ENCODE results near the gene FOXN3.

Gene FOXN3

DNA sequence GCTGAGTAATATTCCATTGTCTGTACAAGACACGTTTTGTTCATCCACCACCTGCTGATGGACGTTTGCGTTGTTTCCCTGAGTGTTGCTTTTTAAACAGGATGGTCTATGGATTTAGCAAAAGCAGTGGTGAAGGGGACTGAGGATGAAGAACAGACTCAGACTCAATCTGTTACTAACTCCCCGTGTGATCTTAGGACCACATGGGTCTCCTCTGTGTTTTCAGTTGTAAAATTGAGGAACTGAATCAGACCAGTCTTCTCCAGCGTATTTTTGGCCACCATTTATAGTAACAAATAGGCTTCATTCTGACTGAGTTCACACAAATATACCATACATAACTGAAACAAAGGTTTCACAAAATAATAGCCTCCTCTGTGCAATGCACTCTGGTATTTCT is 85.6 kb downstream of the FOXN3 start:
- DNase-seq (ENCODE audit: low spot score): no peak

DNA sequence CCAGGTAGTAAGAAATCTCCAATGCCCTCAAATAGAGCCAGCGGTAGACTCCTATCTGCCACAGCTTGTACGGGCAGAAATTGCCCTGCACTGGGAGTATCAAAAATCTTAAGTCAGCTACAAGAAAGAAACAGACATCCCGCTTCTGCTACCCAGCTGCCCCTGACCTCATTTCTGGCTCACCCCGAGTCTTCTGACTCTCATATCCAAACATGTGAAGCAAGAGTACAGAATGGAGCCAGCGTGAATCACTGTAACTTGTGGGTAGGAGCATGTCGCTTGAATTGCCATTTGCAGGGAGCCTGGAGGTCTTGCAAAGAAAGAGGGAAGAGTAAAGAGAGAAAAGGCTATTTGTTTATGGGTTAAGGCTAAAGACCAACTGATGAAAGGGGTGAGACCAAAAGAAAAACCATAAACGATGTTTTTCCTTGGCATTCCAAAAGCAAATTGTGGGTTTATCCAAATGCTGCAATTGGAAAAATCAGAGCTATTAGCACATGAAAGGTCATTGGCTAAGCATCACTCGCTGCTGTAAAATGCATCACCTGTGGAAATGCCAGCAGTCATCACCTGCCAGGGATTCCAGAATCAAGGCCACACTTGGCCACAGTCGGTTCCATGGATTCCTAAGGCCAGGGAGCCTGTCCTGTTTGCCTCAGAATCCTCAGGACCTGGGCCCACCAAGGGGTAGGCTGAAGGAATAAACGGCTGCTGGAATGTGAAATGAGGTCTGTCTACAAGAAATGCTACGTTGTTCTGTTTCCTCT is 86.6 kb downstream of the FOXN3 start:
- no peak for DNase-seq (ENCODE audit: low spot score)

DNA sequence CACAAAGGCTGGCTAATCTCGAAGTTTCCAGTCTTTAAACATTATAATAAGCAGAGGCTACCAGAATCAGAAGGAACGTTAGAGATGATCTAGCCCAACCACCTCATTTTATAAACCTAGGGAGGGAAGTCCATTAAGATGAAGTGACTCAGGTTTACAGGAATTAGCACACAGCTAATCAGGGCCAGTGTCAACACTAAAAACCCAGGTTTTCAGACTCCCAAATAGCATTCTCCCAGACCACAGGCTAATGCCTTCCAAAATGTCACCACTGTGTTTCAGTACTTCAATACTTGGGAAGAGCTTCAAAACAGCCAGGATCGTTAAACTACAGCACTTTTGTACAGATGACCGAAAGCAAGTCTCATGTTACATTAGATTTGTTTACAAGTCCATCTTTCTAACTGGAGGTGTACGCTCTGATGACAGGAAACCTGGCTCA is 89.2 kb downstream of the FOXN3 start:
- DNase-seq (ENCODE audit: low spot score): no peak

GRCh38 chr14:89325959-89326358 is 91.1 kb downstream of the FOXN3 start:
- DNase-seq (ENCODE audit: low spot score): no peak

DNA sequence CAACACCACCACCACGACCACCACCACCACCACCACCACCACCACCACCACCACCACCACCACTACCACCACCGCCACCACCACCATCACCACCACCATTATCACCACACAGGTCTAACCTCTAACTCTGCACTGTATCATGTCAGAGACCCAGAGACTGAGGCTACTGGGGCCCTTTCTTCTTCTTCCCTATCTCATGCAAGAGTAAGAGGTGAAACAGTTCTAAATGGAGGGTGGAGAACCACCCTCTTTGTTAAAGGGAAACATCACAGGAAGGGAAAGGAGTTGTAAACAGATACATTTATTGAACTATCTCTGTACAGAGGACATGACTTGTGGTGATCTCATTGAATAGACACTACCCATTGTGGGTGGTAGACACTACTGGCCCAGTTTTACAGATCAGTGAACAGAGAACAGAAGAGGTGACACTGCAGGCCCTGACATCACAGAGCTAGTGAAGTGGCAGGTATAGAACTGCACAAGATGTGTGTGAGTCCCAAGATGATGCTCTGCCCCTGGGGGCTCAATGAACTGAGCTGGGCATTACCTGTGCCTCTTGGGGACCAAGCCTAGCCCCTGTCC is 91.6 kb downstream of the FOXN3 start:
- DNase-seq (ENCODE audit: low spot score): no peak

DNA sequence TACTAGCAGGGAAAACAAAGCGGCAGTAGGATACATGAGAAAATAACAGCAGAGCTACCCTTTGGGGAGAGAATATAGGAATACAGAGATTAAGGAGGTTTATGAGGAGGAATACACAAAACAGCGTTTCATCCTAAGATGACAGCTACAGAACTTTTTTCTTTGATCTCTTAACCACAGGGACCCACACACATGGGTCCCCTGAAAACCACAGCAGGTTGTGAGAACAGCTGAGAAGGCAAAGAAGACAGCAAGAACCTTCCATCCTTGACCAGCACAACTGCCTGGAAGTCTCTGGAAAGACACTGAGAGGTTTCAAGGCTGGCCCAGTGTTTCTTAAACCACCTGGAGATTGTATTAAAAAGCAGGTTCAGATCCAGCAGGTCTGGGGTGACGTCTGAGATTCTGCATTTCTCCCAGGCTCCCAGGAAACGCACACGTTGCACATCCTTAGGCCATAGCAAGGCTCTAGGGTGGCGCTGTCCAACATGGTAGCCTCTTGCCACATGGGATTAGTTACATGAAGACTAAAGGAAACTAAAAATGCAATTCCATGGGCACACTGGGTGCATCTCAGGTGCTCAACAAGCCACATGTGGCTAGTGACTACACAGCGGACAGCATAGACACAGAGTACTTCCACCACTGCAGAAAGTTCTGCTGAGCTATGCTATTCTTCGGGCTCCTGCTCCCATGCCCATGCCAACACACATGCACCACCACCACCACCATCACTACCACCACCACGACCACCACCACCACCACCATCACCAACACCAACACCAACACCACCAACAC is 92.3 kb downstream of the FOXN3 start:
- no peak for DNase-seq (ENCODE audit: low spot score)

- no peak for DNase-seq (ENCODE audit: low spot score)
These were observed 96.5 kb downstream of the FOXN3 start for GRCh38 chr14:89320381-89321000.

DNA sequence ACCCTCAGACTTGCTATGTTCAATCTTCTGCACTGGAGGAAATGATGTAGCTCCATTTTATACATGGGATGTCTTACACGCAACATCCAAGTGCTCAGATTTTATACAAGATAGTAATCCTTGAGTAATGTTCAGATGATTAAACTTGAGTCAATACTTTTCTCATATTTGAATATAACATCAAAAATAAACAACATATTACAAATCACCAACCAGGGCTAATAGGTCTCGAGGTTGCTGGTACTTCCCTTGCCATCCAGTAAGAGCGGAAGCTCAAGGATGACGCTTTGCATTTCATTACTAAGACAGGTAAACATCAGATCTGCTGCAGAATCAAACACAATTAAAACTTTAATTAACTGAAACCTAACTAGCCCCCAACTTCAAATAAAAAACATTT is 97.3 kb downstream of the FOXN3 start:
- DNase-seq (ENCODE audit: low spot score): no peak

GRCh38 chr14:89317051-89317691 is 99.9 kb downstream of the FOXN3 start:
- DNase-seq (ENCODE audit: low spot score): no peak

DNA sequence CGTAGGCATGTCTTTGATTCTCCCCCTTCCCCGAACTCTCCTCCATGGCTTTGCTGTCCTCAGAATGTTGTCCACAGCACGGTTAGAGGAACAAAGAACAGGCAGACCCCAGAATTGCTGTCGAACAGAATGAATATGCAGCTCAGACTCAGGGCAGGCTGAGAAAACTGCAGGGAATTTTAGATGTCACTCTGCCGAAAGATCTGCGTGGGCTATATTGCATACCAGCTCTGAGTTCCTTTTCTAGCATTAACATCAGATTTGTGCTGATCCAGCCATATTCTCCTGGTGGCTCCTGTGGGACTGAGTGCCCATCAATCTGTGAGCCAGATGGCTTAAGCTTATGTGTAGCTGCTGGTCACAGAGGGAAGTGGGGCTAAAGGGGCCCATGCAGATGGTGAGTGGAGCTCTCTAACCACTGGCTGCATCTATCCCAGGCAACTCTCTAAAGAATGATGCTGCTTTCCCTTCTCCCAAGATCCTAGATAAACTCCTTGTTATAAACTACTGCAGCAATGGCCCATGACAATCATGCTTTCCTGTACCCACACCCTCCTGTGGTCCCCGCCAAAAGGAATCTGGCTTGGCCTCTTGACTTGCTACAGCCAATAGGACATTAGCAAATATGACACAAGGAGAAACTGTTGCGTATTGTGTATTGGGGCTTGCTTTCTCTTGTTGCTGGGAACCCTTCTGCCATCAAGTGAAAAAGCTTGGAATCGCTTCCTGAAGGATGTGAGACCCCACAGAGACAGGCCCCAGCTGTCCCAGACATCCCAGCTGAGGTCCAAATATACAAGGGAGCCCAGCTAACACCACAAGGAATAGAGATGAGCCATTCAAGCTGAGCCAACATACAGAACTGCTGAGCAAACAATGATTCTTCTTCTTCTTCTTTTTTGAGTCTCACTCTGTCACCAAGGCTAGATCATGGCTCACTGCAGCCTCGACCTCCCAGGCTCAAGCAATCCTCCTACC is 101.3 kb downstream of the FOXN3 start:
- DNase-seq (ENCODE audit: low spot score): no peak

GRCh38 chr14:89314274-89314673 is 102.8 kb downstream of the FOXN3 start:
- no peak for DNase-seq (ENCODE audit: low spot score)

GRCh38 chr14:89312932-89313331 is 104.1 kb downstream of the FOXN3 start:
- DNase-seq (ENCODE audit: low spot score): no peak

DNA sequence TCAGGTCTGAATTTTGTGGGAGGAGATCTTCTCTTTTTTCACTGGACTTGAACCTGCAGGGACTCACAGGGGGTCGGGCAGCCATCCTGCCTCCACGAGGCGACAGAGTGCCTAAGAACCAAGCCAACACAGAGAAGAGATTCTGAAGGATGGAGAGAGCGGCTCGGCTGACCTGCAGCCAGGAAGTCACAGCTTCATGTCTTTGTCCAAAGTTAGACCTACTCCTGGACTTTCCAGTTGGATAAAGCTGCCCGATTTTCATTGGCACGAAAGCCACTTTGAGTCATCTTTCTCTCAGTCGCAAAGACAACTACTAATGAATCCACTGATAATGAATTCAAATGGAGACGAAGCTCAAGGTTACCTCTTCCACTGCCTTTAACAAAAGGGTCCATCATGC is 106.8 kb downstream of the FOXN3 start:
- no peak for DNase-seq (ENCODE audit: low spot score)

DNA sequence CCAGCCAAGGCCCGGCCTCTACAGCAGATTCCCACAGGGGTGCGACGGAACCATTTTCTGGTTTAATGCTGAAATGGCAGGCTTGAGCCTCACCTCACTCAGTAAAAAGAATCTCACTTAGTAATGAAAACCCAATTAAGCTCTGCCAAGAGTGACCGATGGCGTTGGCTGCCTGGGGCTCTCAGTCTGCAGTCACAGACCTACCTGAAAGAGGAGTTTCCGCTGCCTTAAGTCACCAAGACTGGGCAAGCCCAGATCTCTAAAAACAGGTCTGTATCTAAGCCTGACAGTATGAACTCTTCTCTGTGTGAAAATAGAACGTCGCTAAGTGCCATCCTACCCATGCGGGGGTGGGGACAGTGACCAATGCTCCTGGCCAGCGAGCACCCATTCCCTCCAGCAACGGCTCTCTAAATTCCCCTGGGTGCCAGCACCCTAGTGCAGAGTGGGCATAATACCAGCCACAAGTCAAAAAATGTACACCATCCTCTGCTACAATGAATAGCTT is 107.3 kb downstream of the FOXN3 start:
- no peak for DNase-seq (ENCODE audit: low spot score)

- DNase-seq (ENCODE audit: low spot score): no peak
These were observed 108.6 kb downstream of the FOXN3 start for GRCh38 chr14:89308232-89308959.

DNA sequence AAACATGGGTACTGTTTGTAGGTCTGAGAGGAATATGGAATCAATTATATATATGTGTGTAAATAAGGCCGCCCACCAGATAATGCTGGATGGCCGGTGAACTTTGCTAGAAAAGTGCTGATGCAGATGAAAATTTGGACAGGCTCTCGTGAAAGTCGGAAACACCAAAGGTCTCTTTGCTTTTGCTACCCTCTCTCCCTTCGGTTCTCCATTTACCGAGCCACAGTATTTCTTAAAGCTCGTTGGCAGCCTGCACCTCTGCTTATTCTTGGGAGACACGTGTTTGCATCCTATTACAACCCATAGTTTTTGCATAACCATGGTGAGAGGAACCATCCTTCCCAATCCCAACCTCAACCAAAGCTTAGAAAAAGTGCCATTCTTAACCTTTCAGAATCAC is 109.6 kb downstream of the FOXN3 start:
- no peak for DNase-seq (ENCODE audit: low spot score)

GRCh38 chr14:89304972-89305703 is 111.9 kb downstream of the FOXN3 start:
- DNase-seq (ENCODE audit: low spot score): no peak

DNA sequence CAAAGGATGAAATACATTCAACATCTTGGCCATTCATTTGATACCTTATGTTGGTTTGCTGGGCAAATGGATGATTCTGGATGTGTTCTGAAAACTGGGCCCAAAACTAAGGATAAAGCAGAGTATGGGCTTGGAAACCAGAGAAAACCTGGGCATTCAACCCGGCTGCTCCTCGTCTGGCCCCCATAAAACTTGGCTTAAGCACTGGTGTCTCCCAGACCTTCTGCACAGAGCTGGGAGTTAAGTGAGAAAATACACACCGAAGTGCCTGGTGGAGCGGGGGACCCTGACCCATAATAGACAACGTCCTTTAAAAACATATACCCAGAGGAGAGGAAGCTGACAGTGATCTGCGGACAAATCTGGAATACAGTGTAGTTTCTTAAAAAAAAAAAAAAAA is 112.5 kb downstream of the FOXN3 start:
- DNase-seq (ENCODE audit: low spot score): no peak

All from LoVo (cell line).